Umbilical cord (tissue), 1 donor: Measurements from ENCODE around the gene ARF4. TPM values are rescaled to one million over a fixed set of nuclear protein-coding genes. Genes with fewer than 3 reads are reported as not detected.

Experiments
- total RNA-seq: library from RNA; depleted of rRNA; stranded (reverse); fragments of >200 nt; gene quantifications from one replicate; pipeline ENCODE4 v1.2.3, GENCODE V29; 2014; ENCODE audit warnings: low replicate concordance; ENCODE audit not compliant: insufficient read depth

Gene ARF4
- total RNA-seq, 1 donor from 2014 or later, result 142 TPM

Other genes starting within 250 kb of the ARF4 start
- gene DNAH12, start 53.0 kb downstream of the ARF4 start, total RNA-seq, result 0.48 TPM
- 12.5 TPM for gene PDE12, start 41.1 kb downstream of the ARF4 start, total RNA-seq
- gene DENND6A, start 95.7 kb upstream of the ARF4 start, total RNA-seq, result 28.2 TPM
- gene SLMAP, start 159.0 kb upstream of the ARF4 start, total RNA-seq, result 805 TPM